Astrocyte of the spinal cord (primary cell): ENCODE measurements around the gene TRIM7.
"Not testable (repeated sequence)": the region's sequence is repeated elsewhere in the genome, so short reads cannot be mapped to it uniquely, and the experiment has no call there.

ENCODE experiments used
- DNase-seq: peaks from one replicate; pipeline ENCODE4 v3.0.0; 2011; ENCODE audit warnings: low read depth, low spot score
- H3K4me3 ChIP-seq: 2 replicates; pipeline ENCODE4 v1.5.1; 2011; ENCODE audit warnings: low read depth, mild to moderate bottlenecking, low read length, moderate library complexity
- in situ Hi-C: cut with HindIII; loops from 2 replicates; pipeline ENCODE4 v1.10.0; 2017; ENCODE audit warnings: low sequenced_read_pairs
- TF ChIP-seq, protein P1 (sequence below): IDR thresholded peaks from 2 replicates; pipeline ENCODE4 v1.5.1; 2012; ENCODE audit warnings: low read depth, mild to moderate bottlenecking, low read length, inconsistent platforms

TRIM7 gene

DNA sequence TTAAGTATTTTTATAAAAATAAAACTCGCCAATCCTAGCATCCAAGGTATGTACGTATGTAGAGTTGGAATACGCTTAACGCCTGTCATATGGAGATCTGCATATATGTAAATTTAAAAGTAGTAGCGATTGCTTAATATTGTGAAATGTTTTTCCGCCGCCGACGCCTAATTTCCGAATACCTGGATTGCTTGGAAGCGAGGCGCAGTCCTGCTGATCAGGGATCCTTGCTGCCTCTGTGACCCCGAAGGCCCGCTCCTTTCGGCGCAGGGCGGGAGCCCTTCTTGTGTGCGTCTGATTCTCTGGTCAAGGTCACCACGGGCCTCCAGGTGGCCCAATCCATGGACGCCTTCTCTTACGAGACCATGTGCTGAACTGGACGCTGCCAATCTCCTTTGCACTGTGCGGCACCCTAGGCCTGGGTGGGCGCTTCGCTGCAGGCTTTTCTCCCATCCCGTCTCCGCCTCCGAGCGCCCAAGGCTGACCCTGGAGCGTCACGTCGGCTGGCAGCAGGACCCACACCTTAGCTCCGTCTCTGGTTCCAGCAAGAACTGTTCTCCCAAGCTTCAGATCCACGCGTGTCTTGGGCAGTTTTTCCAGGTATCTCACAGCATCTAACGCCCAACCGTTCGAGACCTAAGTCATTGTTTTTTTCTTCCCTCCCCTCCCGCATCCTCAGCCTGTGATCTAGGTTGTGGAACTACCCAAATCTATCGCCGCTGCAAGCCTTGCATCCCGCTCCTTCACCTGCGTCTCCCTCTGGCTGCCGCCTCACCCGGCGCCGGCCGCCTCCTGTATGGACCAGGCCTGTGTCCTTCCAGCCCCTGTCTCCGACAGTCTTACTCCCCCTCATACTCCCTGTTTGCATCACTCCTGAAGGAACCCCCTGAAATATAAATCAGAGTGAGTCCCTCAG is 14.5 kb upstream of the TRIM7 start:
- in situ Hi-C loops = no loop called here
- no peak for DNase-seq
- TF ChIP-seq, protein P1, sequence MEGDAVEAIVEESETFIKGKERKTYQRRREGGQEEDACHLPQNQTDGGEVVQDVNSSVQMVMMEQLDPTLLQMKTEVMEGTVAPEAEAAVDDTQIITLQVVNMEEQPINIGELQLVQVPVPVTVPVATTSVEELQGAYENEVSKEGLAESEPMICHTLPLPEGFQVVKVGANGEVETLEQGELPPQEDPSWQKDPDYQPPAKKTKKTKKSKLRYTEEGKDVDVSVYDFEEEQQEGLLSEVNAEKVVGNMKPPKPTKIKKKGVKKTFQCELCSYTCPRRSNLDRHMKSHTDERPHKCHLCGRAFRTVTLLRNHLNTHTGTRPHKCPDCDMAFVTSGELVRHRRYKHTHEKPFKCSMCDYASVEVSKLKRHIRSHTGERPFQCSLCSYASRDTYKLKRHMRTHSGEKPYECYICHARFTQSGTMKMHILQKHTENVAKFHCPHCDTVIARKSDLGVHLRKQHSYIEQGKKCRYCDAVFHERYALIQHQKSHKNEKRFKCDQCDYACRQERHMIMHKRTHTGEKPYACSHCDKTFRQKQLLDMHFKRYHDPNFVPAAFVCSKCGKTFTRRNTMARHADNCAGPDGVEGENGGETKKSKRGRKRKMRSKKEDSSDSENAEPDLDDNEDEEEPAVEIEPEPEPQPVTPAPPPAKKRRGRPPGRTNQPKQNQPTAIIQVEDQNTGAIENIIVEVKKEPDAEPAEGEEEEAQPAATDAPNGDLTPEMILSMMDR = no peak
- H3K4me3 ChIP-seq = no peak overlapping the region

DNA sequence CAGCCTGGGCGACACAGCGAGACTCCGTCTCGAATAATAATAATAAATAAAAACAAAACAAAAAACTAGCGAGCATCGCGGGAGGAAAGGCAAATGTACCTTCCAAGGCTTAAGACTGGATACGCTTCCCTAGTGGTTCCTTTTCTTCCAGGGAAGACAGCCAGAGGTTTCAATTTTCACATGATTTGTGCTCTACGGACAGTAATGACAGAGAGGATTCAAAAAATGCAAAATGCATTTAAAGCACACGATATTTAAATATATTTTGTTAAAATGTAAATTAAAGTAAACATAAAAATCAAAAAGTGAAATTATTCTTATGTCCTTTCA is 13.8 kb upstream of the TRIM7 start:
- in situ Hi-C loops = no loop called here
- TF ChIP-seq, protein P1 = no peak
- peak; percentile 23 for DNase-seq
- H3K4me3 ChIP-seq = peak overlapping the region; percentile 40

DNA sequence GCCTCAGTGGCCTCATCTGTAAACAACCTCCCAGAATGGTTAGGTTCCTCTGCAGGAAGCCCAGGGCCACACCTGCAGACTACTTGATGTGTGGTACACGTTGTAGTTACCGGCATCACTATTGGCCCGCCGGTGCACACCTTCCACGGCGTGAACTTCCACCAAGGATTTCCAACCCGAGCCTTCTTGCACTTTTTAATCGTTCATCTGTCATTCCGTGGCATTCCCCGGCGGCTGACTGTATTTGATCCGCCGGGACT is 12.7 kb upstream of the TRIM7 start:
- TF ChIP-seq, protein P1 = no peak
- peak; percentile 29 for DNase-seq
- peak overlapping the region; percentile 46 for H3K4me3 ChIP-seq
- in situ Hi-C loops = no loop called here

DNA sequence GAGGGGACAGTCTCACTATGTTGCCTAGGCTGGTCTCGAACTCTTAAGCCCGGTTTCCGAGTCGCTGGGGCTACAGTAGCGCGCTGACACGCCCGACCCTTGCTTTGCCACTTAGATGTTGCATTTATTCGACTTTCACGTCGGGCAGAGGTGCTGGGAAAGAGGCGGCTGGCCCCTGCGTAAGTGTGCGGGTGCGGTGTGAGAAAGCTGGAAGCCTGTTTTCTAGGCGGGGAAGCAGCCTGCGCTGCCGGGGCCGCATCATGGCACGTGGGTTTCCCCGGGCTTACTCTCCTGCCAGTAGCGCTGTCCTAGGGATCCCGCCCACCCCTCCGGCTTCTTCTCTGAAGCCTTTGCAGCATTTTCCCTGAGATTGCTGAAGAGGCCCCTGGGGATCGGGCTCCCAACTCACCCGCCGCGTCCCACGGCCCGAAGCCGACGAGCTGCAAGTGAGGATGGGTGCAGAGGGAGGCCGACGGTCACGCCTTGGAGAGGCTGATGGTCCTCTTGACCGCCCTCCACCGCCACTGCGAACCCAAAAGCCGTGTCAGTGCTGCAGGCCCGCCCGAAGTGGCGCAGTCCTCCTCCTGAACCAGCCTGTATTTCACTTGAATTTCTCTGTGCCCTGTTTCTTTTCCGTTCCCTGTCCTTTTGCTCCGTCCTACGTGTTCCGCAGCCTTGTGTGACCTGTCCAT is 12.3 kb upstream of the TRIM7 start:
- in situ Hi-C loops = no loop called here
- TF ChIP-seq, protein P1 = peak; percentile 9
- peak; percentile 57 for DNase-seq
- peak overlapping the region; percentile 46 for H3K4me3 ChIP-seq

GRCh38 chr5:181215997-181216989 is 11.3 kb upstream of the TRIM7 start:
- TF ChIP-seq, protein P1 = no peak
- peak; percentile 38 for DNase-seq
- H3K4me3 ChIP-seq = peak overlapping the region; percentile 46
- in situ Hi-C loops = no loop called here

DNA sequence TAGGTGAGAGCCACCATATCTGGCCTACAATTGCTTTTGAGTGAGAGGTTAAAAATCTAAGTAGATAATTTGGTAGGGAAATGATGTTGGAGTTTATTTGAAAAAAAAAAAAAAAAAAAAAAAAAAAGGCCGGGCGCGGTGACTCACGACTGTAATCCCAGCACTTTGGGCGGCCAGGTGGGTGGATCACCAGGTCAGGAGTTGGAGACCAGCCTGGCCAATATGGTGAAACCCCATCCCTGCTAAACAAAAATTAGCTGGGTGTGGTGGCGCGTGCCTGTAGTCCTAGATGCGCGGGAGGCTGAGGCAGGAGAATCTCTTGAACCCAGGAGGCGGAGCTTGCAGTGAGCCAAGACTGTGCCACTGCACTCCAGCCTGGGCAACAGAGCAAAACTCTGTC is 9.3 kb upstream of the TRIM7 start:
- H3K4me3 ChIP-seq, in situ Hi-C loops, DNase-seq: not testable (repeated sequence)
